Measurements from ENCODE around the gene STX4.
"Not testable (repeated sequence)": the region's sequence is repeated elsewhere in the genome, so short reads cannot be mapped to it uniquely, and the experiment has no call there.

STX4 gene

DNA sequence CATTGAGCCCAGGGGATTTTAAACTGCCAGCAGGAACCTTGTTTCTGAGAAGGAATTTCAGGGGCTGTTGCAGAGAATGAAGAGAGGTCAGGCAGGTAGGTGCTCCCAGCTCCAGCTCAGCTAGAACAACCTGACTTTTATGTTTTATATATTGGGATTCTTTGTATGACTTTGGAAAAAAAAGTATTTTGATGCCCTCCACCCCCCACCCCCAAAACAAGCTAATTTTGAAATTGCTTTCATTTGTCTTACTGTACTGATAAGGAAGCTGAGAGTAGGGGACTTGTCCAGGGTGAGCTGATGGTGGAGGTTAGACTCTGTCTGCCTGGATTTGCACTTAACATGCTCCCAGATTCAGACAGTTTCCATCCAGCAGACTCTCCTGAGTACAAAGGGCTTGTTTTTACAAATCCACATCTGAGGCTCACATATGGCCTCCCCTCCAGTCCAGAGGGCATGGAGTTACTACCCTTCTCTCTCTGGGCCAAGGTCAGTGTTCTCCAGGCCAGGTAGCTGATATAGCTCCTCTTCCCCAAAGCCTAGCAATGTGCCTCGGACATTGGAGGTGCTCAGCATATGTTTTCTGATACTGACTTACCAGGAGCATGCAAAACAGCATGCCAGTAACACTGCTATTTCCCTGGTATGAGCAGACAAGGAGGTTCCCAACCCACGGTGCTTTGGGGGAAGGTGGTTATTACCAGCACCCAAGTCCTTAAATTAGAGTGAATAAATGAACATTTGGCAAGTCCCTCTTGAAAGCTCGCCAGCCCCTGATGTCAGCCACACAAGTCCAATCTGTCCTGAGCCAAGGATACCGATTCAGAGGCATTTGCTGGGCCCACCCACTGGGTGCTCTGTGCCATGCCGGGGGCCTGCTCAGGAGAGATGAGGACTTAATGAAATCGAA lies 34.3 kb upstream of the STX4 start:
- no peak for DNase-seq

DNA sequence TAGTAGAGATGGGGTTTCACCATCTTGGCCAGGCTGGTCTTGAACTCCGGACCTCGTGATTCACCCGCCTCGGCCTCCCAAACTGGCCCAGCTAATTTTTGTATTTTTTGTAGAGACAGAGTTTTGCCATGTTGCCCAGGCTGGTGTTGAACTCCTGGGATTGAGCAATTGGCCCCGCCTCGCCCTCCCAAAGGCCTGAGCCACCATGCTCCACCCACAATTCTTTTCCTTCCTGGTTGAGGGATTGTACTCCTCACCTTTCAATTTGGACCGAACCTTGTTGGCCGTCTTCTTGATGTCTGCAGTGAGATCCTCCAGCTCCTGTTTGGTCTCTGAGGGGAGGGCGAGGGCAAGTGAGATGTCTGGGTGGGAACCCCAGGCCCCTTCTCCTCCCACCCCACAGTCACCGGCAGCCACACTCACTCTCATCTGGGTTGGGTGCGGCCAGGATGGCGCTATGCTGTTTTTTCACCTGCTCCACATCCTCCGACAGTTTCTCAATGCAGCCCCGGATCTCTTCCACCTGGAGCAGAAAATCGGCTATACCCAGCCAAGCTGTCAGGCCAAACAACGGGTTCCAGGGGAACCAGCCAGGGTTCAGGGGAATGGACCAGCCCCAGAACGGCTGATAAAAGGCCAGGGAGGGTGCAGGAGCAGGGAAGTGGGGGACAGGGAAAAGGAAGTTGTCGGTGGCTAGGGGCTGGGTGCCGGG lies 32.5 kb upstream of the STX4 start:
- DNase-seq = no peak

DNA sequence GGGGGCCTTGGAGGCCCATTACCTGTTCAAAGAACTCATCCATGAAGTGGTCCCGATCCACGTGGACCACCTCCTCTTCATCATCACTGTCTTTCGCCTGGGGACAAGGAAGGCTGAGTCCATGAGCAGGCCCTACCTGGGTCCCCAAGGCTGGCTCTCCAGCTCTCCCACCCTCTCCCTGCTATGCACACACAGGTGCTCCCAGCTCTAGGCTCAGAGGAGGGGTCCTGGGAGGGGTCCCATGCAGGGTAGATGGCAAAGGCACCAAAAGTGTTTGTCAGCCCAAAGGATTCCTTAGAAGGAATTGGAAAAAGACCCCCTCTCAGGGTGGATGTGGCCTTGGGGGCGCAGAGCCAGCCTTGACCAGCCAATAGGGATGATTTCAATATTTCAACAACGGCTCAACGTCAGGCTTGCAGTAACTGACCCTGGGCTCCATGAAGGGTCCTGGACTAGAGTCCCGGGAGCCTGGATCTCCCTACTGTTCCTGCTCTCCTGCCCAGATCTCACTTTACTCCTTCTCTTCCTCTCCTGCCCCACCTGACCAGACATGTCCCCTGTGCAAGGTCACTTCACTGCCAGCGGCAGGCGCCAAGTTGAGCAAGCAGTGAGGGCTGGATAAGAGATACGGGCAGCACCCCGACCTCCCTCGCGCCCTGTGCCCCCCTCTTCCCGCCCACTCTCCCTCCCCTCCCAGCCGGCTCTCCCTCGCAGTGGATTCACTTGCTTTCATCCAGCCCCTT lies 31.7 kb upstream of the STX4 start:
- DNase-seq = no peak

DNA sequence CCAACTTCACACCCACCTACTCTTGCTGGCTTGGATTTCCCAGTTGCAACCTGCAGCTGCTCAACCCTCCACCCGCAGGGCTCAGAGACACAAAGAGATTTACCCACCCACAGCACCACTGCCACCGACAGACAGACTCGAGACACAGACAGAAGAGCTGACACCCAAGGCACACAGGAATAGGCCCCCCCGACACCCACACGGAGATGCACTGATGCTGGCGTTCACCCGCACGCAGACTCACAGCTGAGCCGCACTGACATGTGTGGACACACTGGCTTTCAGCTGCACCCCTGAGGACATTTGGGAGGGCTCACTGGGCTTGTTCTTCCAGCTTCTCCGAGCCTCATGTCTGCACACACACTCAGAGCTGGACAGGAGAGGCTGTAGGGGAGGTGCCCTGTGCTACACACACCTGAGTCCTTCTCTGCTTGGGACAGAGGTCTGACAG lies 31.1 kb upstream of the STX4 start:
- DNase-seq = no peak

DNA sequence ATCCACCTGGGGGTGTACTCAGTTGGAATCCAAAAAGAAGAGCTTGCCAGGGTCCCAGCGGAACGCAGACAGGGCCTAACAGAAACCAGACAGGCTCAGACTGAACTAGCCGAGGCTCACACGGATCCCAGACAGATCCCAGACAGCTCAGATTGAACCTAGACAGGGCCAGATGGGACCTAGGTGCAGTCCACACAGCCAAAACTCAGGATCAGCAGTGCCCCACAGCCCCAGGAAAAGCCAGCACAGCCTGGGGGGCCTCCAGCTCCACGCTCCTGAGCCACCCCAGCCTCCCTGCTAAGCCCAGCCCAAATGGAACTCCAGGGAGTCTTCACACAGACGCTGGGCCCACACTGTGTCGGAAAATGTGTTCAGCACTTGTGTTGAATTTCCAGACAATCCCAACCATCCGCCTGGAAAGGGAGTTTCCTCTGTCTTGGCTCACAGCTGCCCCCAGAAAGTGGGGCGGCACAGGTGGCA lies 30.5 kb upstream of the STX4 start:
- DNase-seq = no peak

DNA sequence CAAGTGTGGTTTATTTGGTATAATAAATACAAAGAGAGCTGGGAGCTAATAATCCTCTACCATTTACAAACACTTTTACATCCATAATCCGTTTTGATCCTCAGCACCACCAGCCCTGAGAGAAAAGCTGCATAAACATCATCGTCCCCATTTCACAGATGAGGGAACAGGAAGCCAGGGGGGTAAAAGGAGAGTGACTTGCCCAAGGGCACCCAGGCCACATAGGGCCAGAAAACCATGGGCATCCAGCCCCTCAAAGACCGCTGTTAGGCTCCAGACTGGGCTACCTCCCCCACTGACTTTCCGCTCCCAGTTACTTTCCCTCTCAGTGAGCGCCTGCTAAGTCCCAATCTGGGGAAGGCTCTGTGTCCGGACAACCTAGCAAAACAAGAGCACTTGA lies 29.6 kb upstream of the STX4 start:
- no peak for DNase-seq

DNA sequence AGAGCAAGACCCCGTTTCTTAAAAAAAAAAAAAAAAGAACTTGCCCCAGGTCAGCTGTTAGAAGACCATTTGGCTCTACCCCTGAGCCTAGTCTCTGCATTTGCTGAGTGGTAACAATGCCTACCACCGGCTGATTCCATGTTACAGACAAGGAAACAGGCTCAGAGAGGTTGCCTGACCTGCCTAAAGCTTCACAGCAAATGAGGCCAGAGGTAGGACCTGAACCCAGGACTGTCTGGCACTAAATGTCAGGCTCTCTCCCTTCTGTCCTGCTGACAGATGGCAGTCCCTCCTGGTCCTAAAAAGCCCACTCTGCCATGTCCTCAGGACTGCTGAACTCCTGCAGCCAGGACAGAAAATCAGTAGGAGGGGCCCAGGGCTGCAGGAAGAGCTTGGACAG lies 28.7 kb upstream of the STX4 start:
- DNase-seq = no peak

DNA sequence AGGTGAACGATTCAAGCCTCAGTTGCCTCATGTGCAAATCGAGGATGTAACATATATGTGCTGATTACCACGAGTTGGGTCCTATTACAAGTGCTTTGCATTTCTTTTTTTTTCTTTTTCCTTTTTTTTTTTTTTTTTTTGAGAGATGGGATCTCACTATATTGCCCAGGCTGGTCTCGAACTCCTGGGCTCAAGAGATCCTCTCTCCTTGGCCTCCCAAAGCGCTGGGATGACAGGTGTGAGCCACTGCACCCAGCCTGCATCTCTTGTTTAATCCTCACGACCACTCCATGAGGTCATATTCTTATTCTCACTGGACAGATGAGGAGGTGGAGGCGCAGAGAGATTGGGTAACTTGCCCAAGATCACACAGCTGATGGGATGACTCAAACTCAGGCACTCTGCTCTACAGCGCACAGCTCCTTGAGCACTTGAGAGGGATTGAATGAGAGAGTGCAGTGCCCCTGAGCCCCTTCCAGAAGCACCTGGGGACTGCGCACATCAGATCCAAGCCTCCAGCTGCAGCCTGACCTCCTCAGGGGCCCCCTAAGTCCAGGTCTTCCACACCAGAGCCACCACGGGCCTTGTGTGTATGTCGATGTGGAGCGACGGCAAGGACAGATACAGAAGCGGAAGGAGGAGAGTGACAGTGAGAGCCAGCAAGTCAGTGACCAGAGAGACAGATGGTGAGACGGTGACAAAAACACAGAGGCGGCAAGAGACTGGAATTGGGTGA lies 27.8 kb upstream of the STX4 start:
- no peak for DNase-seq

DNA sequence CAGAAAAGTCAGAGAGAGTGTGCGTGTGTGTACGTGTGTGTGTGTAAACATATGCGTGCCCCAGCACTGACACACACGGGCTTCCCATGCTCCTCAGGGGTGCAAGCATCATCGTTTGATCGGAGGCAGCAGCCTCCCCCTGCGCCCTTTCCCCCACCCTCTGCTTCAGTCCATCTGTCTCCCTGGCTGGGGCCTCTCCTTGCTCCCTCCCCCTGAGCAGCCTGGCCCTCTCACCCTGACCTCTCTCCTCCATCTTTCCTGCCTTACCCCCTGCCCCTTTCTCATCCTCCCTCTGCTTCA lies 27.3 kb upstream of the STX4 start:
- no peak for DNase-seq

DNA sequence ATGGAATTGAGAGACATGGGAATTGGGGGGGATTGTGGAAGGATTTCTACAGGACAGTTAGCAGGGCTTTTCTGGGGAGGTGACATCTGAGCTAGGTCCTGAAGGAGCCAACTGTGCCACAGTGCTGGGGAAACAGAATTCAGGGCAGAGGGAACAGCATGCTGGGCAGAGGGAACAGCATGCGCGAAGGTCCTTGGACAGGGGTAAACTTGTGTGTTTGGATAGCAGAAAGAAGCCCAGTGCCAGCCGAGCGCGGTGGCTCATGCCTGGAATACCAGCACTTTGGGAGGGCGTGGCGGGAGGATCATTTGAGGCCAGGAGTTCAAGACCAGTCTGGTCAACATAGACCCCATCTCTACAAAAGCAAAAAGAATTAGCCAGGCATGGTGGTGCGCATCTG lies 26.8 kb upstream of the STX4 start:
- DNase-seq = no peak

DNA sequence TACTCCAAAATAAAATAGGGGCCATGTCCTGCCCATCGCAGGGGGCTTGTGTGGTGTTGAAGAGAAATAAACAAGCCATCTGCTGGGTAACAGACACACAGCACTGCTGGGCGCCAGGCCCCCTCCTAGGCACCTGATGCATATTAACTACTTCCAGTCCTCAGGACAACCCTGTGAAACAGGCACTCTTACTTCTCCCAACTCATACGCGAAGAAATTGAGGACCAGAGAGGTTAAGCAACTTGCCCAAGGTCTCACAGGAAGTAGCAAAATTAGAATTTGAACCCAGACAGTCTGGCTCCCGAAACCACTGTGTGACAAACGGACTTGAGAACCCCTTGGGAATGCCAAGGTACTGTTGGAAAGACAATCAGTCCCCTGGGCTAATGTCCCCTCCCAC lies 25.7 kb upstream of the STX4 start:
- DNase-seq = no peak

DNA sequence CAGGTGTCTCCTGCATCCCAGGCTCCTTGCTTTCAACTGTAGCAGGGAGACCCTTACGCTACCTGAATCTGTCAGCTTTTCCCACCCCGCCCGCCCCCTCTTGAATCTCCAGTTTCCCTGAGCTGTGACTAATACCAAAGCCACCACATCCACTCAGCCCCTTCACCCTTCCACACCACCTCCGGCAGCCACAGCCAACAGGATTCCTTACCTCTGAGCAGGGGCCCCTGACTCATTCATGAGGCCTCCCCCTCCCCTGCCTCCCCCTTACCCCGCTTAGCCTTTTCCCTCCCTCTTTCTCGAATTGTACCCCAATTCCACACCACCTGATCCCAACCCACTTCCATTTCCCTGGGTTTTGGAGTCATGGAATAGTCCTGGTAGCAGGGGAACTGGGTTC lies 25.2 kb upstream of the STX4 start:
- no peak for DNase-seq

DNA sequence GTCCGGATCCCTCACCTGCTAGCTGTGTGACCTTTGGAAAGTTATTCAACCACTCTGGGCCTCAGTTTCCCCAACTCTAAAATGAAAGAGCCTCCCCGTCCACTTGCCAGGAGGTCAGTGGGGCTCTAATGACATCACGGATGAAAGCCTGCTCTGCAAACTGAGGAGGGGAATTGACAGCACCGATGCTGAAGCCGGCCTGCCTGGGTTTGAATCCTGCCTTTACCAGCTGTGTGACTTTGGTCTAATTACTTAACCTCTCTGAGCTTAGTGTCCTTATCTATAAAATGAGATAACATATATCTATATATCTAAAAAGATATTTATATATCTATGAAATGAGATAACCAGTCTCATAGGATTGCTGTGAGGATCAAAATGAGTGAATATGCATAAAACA lies 24.8 kb upstream of the STX4 start:
- DNase-seq = no peak

DNA sequence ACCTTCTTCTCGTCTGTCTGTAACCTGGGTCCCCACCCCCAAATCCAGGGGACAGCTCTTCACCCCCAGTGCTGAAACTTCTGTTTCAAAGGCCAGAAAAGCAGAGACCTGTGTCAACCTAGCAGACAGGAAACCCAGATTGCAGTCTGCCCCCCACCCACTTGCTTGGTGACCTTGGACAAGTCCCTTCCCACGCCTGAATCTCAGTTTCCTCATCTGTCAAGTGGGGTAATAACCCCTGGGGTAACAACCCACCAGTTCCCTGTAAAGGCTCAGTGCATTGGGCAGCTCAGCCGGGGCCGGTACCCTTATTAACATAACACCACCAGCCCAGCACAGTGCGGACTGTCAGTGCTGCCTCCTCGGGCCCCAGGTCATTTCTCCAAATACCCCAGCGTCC lies 24.2 kb upstream of the STX4 start:
- DNase-seq = no peak

DNA sequence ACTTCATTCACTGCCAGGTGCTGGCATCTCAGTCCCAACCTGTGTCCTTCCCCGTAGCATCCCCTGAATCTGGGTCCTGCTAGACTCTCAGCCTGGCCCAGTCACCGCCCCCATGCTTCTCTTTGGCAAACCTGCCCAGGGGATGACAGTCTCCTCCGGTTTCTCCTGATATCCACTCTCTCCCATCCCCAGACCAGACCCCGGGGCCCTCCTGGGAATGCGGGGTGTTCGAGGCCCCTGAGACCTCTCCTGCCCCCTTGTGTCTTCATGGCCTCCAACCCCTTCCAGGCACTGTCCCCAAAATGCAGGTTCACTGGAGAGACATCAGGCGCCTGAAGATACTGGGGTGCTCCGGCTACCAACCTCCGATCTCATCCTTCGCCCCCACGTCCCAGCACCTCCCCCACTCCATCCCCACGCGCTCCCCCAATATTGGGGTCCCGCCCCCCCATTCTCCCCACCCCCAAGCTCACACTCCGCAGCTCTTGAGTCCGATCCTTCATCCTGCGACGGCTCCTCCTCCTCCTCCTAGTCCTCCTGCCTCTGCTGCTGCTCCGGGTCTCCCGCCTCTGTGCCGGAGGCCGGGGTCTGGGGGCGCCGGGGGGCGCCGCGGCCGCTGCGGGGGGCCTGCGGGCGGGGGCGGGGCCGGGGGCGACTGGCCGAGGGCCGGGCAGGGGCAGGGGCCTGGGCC lies 23.3 kb upstream of the STX4 start:
- DNase-seq = no peak

DNA sequence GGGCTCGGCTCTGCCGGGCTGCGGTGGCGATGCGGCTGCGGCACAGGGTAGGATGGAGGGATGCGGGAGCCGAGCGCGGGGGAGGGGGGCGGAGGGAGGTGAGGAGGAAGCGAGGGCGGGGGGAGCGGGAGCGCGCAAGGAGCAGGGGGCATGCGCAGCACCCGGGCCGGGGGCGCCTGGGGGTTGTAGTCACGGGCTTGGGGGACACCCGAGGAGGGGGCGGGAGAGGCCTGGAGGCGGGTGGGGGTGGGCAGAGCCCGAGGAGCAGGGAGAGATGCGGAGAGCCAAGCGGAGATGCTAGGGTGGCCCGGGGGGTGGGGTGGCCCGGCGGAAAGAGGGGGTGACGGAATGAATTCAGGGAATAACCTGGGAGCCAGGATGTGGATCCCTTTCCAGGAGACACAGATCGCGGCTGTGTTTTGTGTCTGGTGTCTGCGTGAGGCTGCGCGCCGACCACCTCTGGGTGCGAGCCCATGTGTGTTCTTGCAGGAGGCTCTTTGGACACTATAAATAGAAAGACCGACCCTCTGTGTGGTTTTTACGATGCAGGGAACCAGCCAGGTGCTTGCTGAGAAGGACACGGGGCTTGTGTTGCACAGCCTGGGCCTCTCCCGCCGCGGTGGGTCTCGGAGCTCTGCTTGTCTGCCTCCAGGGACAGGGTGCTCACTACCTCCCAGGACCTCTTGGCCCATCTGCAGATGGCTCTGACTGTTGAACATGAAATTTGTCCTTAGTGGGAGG lies 22.6 kb upstream of the STX4 start, which contains the start of gene STX1B:
Gene STX1B, minus strand, starts transcription at position 54 of the 741 bp plus-strand sequence. CDS start 242 bp downstream, outside the sequence.
- no peak for DNase-seq

DNA sequence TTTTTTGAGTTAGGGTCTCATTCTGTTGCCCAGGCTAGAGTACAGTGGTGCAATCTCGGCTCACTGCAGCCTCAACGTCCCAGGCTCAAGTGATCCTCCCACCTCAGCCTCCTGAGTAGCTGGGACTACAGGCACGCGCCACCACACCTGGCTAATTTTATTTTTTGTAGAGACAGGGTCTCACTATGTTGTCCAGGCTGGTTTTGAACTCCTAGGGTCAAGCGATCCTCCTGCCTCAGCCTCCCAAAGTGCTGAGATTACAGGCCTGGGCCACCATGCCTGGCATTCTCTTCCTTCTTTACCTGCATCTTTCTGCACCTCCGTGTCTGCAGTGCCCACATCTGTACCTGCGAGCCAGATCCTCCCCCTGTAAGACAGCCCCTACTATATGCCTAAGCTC lies 21.5 kb upstream of the STX4 start:
- DNase-seq = not testable (repeated sequence)

DNA sequence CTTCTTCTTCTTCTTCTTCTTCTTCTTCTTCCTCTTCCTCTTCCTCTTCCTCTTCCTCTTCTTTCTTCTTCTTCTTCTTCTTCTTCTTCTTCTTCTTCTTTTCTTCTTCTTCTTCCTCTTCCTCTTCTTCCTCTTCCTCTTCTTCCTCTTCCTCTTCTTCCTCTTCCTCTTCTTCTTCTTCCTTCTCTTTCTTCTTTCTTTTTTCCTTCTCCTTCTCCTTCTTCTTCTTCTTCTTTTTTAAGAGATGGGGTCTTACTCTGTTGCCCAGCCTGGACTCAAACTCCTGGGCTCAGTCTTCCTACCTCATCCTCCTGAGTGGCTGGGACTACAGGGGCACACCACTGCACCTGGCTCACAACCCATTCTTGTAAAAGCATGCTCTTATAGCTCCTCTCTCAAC lies 20.1 kb upstream of the STX4 start:
- not testable (repeated sequence) for DNase-seq

DNA sequence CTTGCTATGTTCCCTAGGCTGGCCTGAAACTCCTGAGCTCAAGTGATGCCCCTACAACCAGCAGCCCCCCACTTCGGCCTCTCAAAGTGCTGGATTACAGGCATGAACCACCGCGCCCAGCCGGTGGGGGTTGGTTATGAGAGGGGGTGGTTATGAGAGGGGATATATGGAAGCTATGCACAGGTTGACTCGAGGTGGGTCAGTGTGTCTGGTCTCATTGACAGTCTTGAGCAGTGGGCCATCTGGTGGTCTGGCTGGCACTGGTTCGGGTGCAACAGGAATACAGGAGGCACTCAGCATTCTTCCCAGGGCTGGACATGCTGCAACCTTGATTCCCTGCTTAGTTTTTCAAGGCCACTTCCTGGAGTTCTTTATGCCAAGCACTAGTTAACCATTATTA lies 17.3 kb upstream of the STX4 start:
- no peak for DNase-seq

DNA sequence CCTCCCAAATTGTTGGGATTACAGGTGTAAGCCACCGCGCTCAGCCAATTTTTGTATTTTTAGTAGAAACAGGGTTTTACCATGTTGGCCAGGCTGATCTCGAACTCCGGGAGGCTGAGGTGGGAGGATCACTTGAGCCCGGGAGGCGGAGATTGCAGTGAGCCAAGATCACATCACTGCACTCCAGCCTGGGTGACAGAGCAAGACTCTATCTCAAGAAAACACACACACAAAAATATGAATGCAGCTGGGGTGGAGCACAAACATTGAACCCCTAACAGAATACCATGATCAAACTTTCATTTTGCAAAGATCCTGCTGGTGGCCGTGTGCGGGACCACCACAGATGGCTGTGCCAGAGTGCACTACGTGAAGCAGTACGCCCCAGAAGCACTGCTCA lies 15.6 kb upstream of the STX4 start:
- DNase-seq = not testable (repeated sequence)

DNA sequence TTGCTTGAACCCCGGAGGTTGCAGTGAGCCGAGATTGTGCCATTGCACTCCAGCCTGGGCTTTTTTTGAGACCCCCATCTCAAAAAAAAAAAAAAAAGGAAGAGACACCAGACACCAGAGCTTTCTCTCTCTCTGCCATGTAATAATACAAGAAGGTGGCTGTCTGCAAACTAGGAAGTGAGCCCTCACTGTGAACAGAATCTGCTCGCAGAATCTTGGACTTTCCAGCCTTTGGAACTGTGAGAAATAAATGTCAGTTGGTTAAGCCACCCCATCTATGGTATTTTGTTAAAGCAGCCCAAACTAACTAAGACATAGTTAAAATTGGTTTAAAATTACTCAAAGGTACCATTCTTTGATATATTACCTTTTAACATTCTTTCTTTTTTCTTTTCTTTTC lies 12.8 kb upstream of the STX4 start:
- DNase-seq = no peak

All from NCI-H2107 (cell line).